Activated gamma-delta T cell treated with anti-CD3 and anti-CD28 coated beads, Interleukin-2, amount 50 U/mL, for 16 hours (primary cell): Measurements from ENCODE around the gene PHLDB3.
"Not testable (repeated sequence)": the region's sequence is repeated elsewhere in the genome, so short reads cannot be mapped to it uniquely, and the experiment has no call there.

Source experiments
- DNase-seq: peaks from one replicate; pipeline ENCODE4 v3.0.0-alpha.2; 2020; ENCODE audit warnings: low read depth

PHLDB3 gene

GRCh38 chr19:43467276-43467675, 37.3 kb downstream of the PHLDB3 start:
- no peak for DNase-seq

DNA sequence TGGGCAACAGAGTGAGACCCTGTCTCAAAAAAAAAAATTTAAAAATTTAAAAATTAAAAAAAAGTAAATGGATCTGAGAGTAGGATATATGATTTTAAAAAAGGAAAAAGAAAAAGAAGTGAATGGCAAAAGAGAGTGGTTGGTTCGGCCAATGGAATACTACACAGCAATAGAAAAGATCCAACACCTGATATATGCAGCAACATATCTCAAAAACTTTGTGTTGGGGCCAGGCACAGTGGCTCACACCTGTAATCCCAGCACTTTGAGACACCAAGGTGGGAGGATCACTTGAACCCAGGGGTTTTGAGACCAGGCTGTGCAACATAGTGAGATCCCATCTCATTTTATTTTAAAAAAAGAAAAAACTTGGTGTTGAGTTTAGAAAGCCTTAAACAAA, 37.8 kb downstream of the PHLDB3 start:
- no peak for DNase-seq

DNA sequence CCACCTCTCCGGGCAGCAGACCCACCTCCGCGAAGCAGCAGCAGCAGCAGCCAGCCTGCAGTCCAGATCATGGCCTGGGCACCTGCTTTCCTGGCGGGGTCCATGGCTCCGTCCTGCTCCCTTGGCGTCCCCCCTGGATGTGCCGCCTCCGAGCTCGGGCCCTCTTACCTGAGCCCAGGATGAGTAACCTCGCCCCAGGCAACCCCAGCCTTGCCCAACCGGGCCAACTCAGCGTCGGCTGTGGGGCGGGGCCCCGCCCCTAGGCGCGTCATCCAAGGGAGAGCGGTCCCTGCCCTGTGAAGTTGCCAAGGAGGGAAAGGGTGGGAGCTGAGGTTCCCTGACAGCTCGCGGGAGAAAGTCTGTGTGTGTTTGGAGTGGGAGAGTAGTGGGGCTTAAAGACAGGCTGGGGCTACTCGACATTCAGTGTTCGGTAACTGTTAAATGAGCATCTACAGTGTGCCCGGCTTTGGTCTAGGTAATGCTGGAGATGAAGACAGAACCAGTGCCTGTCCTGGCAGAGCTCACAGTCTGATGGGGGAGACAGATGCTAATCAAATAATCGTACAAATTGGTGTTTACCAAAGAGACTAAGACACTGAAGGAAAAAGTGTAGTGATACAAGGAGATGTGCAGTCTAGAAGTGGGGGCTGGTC, 39.0 kb downstream of the PHLDB3 start, which contains the start of gene LYPD3:
TSS of gene LYPD3 (minus strand) at position 141 of the 653 bp plus-strand sequence. CDS start at position 104, 37 bp downstream.
- DNase-seq = no peak

GRCh38 chr19:43464134-43464775, 40.3 kb downstream of the PHLDB3 start:
- DNase-seq = no peak

DNA sequence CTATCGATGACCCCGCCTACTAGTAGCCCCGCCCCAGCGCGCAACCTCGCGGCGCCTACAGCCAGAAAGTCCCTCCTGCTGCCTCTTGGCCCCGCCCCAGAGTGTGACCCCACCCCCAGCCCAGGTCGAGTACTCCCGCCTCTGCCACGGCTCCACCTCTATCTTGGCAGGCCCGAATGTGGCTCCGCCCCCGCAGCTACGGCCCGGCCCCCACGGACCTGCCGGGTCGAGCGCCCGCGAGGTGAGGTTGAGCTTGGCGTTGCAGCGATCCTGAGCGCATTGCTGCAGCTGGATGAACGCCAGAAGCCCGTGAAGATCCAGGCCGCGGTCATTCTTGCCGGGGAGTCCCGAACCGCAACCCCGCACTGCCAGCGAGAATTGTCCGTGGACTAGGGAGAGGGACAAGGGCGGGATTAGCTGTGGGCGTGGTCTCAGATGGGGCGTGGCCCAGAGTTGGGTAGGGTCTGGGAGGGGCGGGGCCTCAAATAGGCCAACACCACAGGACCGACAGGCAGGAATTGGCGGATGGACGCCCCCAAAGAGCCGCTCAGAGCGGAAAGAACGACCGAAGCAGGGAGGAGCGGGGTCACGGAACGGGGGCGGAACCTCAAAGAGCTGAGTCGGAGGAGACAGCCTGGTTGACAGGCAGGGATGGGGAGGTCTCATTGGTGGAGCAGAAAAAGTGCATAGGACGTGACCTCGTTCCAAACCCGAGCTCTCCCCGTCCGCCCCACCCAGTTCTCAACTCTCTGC, 41.0 kb downstream of the PHLDB3 start:
- DNase-seq = peak; percentile 98

- DNase-seq = no peak
Measured at GRCh38 chr19:43462785-43463380, 41.7 kb downstream of the PHLDB3 start.

DNA sequence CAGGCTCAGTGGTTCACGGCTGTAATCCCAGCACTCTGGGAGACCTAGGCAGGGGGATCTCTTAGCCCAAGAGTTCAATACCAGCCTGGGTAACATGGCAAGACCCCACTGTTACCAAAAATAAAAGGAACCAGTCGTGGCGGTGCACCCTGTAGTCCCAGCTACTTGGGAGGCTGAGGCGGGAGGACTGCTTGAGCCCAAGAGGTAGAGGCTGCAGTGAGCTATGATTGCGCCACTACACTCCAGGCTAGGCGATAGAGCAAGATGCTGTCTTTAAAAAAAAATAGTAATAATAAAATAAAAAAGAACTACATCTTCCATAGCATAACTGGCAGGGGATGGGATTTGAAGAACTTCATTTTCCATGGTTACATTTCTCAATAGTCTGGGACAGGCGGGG, 42.2 kb downstream of the PHLDB3 start:
- DNase-seq = no peak

GRCh38 chr19:43461303-43461702, 43.2 kb downstream of the PHLDB3 start:
- no peak for DNase-seq

DNA sequence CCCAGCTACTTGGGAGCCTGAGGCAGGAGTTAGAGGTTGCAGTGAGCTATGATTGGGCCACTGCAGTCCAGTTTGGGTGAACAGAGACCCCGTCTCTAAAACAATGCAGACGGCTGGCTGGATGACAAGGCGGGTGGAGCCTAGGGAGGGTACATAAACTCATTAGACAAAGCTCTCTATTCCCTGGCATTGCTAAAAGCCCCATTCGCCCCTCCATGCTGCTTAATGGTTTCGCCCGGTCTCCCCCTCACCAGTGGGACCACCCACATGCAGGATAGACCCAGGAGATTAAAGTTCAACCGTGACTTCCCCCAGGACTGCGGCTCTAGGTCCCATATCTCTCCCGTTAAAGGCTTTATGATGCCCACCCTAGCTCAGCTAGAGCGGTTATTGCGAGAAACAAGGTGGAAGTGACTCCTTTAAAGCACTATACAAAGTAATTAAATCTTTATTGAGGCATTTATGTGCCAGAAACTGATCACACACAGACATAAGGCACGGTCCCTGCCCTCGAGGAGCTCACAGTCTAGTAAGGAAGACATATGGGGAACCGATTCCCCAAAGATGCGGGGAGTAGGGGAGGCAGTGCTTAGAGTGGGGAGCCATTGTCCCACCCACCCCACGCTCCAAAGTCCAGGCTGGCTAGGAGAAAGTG, 44.1 kb downstream of the PHLDB3 start:
- DNase-seq = no peak

DNA sequence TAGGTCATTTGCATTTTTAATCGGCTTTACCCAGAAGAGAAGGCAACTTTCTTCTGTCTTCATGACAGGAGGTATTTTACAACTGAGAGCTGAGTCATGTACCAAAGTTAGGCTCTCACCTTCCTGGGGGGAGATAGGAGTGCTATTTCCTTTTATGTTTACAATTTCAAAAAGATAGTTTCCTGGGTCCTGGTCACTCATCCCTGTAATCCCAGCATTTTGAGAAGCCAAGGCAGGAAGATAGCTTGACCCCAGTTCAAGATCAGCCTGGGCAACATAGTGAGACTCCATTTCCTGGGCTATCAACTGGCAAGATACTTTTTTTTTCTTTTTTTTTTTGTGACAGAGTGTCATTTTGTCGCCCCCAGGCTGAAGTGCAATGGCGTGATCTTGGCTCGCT, 46.7 kb downstream of the PHLDB3 start:
- no peak for DNase-seq

DNA sequence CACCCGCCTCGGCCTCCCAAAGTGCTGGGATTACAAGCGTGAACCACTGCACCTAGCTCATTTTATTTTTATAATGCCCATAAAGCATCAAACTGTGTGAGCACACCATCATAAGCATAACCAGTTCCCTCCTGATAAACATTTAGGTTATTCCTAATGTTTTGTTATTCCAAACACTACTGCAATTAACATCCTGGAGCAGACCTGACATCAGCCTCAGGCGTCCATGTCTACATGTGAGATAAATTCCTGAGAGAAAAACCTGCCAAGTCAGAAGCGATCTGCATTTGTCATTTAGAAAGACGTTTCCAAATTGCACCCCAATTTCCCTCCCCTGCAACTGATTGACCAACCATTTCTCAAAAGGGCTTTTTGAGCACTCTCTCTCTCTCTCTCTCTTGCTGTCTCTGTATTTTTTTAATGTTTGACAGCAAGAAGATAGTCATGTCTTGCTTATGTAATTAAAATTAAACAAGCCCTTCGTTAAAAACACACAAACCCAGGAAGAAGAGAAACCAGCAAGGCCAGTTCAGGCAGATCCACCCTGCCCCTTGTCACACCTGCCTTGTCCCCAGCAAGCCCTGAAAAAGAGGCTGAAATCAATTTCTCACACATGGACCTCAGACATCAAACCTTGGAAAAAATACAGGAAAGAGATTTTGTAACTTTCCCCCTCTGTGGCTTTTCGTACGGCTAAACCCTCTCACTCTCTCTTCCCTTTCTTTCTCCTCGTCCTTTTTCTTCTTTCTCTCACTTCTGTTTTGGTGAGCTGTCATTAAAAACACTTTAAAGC, 49.0 kb downstream of the PHLDB3 start:
- no peak for DNase-seq

- DNase-seq = no peak
Measured at GRCh38 chr19:43454031-43454430, 50.5 kb downstream of the PHLDB3 start.

- DNase-seq = no peak
Measured at GRCh38 chr19:43452582-43452981, 52.0 kb downstream of the PHLDB3 start.

GRCh38 chr19:43450545-43450997, 54.0 kb downstream of the PHLDB3 start:
- DNase-seq = no peak

- DNase-seq = no peak
Measured at GRCh38 chr19:43447655-43448054, 56.9 kb downstream of the PHLDB3 start.

DNA sequence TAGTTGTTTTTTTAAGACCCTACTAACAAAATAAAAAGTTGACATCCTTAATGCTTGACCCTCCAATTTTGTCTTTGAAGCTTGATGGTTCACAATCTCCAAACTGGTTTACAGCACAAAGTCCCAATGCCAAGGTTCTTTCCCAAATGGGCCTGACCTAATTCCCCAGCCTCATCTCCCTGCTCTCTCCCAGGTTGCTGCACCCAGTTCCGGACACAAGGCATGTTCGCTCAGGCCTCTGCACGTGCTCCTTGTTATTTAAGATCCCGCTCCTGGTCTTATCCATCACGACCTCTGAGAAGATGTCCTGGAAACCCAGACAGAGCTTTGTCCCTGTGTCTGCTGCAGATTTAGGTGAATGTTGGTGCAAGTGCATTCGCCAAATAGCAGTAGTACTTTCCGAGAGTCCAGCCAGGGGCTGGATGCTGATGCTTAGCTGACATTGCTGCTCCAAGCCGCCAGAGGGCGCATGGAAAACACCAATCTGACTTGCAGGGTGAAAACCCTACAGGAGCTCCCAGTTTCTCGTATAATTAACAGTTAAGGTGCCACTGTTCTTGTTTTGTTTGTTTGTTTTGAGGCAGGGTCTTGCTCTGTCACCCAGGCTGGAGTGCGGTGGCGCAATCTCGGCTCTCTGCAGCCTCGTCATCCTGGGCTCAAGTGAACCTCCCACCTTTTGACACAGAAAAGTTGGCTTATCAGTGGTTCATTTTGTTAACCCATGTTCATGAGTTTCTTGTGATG, 57.6 kb downstream of the PHLDB3 start:
- peak; percentile 67 for DNase-seq

DNA sequence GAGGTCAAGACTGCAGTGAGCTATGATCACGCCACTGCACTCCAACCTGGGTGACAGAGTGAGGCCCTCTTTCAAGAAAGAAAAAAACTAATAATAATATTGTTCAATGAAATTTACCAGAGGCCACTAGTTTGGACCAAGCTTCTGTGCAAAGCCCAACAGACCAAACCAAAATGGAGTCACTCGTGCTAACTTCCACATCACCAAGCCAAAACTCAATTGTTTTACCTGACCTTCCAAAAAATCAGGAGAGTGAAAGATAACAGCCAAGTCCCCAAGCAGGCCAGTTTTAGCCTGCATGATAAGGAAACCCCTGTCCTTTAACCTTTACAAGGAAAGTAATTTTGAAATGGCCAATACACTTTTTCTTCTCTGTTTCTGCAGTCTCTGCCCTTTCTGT, 59.1 kb downstream of the PHLDB3 start:
- no peak for DNase-seq

- no peak for DNase-seq
Measured at GRCh38 chr19:43444531-43445287, 59.8 kb downstream of the PHLDB3 start.

GRCh38 chr19:43444091-43444490, 60.5 kb downstream of the PHLDB3 start:
- not testable (repeated sequence) for DNase-seq

DNA sequence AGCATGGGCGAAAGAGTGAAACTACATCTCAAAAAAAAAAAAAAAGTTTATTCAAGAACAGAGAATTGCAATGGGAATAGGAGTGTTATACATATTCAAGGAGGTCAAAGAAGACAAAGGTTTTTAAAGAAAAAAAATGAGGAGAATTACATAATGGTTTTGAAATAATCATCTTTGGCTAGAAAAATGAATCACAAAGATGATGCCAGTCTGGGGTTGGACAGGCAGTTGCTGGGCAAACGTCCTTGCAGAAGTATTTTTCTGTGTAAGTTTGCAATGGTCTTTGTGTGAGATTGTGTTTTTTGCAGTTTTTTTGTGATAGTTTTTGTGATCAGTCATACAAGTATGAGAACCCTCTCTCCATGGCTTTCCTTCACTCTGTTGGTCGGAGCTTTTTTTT, 62.8 kb downstream of the PHLDB3 start:
- DNase-seq = no peak
